ENCODE data around the gene MTCH1. TPM values are rescaled to one million over a fixed set of nuclear protein-coding genes. Genes with fewer than 3 reads are reported as not detected.

The MTCH1 gene
- total RNA-seq, 2 donors from 2014 or later, result 160 to 197 TPM

DNA sequence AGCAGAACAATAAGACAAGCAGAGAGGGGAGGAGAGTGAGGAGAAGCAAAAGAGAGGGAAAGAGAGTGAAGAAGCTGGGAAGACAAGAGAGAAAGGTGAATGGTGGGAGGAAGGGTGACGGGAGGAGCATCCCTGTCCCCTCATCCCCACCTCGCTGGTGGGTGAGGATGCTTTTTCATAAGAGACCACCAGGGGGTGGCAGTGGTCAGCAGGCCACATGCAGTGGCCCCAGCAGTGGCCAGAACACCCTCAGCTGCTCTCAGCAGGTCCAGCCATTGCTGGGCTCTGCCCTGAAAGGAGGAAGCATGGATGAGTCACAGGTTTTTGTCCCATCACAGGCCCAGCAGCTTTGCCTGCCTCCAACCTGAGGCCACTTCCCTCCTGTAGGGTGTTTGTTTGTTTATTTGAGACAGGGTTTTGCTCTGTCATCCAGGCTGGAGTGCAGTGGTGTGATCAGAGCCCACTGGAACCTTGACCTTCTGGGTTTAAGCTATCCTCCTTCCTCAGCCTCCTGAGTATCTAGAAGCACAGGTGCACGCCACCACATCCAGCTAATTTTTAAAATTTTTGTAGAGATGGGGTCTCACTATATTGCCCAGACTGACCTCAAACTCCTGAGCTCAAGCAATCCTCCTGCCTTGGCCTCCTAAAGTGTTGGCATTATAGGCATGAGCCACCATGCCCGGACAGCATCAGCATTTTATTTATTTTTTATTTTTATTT lies 43.4 kb upstream of the MTCH1 start:
- no peak overlapping the region for H3K9ac ChIP-seq (ENCODE audit: low read depth in 2 of 2, low read length in 2 of 2)

DNA sequence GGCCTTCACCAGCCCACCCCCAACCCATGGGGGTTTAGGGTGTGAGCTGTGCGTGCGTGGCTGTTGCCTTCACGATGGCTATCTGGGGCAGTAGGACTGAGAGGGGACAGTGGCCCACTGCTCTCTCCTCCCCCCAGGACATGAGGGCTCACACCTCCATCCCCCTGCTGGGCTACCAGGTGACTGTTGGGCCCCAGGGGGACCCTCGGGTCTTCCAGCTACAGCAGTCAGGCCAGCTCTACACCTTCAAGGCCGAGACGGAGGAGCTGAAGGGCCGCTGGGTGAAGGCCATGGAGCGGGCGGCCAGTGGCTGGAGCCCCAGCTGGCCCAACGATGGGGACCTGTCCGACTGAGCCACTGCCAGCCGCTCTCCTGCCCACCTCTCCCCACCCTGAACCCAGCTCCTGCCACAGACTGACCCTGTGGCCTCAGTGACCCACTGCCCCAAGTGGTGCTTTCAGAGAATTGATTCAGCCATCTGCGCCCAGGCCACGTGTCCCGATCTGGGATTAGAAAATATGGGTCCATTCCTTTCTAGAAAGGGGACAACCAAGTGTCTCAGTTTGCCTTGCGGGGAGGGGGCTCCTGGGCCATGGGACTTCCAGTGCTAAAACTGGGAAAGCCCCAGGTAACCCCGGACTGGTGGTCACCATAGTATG lies 41.9 kb upstream of the MTCH1 start:
- Histone ChIP-seq H3K27ac (no peak overlapping the region), H3K9me3 (no peaks in the 10 kb centered on the region), H3K4me1 (no peaks in the 10 kb centered on the region), H3K27me3 (no peaks in the 10 kb centered on the region), H3K9ac (ENCODE audit: low read depth in 2 of 2, low read length in 2 of 2) (no peak overlapping the region), H3K36me3 (no peaks in the 10 kb centered on the region), H3K4me3 (no peak overlapping the region)
- TF ChIP-seq, protein P1, sequence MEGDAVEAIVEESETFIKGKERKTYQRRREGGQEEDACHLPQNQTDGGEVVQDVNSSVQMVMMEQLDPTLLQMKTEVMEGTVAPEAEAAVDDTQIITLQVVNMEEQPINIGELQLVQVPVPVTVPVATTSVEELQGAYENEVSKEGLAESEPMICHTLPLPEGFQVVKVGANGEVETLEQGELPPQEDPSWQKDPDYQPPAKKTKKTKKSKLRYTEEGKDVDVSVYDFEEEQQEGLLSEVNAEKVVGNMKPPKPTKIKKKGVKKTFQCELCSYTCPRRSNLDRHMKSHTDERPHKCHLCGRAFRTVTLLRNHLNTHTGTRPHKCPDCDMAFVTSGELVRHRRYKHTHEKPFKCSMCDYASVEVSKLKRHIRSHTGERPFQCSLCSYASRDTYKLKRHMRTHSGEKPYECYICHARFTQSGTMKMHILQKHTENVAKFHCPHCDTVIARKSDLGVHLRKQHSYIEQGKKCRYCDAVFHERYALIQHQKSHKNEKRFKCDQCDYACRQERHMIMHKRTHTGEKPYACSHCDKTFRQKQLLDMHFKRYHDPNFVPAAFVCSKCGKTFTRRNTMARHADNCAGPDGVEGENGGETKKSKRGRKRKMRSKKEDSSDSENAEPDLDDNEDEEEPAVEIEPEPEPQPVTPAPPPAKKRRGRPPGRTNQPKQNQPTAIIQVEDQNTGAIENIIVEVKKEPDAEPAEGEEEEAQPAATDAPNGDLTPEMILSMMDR (IDR thresholded peaks at IDR 0.05), result no peak
- intact Hi-C loops (cut with DNase I), result no loop called here
- no peak for DNase-seq

More for the DNA sequence above, 43.4 kb upstream of the MTCH1 start:
- H3K27me3 ChIP-seq, result no peaks in the 10 kb centered on the region
- no peak overlapping the region for H3K27ac ChIP-seq
- H3K4me3 ChIP-seq, result no peak overlapping the region
- no peaks in the 10 kb centered on the region for H3K36me3 ChIP-seq
- DNase-seq, result peak; percentile 43
- intact Hi-C loops (cut with DNase I), result no loop called here
- H3K9me3 ChIP-seq, result no peaks in the 10 kb centered on the region
- no peaks in the 10 kb centered on the region for H3K4me1 ChIP-seq
- TF ChIP-seq, protein P1 (IDR thresholded peaks at IDR 0.05), result peak; percentile 42

DNA sequence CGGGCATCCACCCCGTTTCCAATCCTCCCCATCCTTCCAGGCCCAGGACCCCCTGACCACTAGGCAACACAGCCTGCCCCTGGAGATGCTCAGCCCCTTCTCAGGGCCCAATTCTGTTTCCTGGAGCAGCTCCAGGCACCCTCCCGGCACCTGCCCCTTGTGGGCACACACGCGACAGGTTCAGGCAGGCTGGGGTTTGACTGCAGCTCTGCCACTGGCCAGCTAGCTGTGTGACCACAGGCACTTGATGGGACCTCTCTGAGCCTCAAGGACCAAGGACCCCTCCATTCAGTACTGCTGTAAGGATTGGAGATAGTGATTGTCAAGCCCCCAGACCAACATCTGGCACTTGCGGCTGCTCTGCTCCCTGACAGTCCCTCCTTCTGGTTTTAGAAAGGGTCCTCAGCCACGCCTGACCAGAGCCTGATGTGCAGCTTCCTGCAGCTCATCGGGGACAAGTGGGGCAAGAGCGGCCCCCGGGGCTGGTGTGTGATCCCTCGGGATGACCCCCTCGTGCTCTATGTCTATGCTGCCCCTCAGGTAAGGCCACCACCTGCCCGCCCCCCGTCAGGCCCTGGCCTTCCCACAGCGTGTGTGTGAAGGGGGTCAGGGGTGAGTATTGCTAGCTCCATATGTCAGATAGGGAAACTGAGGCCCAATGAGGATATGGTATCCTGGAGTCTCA lies 41.2 kb upstream of the MTCH1 start:
- Histone ChIP-seq H3K27me3 (no peaks in the 10 kb centered on the region), H3K9me3 (no peaks in the 10 kb centered on the region), H3K4me3 (no peak overlapping the region), H3K9ac (ENCODE audit: low read depth in 2 of 2, low read length in 2 of 2) (no peak overlapping the region), H3K4me1 (no peaks in the 10 kb centered on the region), H3K27ac (no peak overlapping the region), H3K36me3 (no peaks in the 10 kb centered on the region)
- DNase-seq, result no peak
- intact Hi-C loops (cut with DNase I), result no loop called here
- TF ChIP-seq, protein P1 (IDR thresholded peaks at IDR 0.05), result no peak

DNA sequence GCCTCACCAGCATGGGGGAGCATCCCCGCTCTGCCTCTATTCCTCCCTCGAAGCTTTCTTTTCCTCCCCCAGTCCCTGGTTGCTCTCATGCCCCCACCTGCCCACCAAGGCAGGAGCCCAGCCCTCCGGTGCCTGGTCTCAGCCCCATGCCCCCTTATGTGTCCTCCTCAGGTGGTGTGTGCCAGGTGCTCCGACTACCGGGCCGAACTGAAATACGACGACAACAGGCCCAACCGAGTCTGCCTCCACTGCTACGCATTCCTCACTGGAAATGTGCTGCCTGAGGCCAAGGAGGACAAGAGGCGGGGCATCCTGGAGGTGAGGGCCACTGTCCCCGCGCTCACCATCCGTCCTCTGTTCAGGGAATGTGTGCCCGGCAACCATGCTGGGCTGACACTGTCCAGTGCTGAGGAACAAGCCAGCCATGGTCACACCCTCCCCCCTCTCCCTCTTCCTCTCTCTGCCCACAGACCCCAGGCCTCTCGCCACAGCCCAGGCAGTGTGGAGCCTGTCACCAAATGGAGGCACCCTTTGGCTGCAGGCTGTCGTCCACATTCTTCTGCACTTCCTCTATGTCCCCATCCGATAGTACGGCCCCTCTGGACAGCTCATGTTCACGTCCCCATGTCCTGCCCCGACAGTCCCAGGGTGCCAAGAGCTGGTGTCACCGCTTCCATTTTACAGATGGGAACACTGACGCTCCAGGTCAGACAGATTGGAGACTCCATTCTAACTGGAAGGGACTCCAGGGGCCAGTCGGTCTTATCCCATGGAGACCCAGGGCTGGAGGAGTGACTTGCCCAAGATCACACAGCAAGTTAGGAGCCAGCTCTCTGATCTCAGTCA lies 39.8 kb upstream of the MTCH1 start:
- Histone ChIP-seq H3K4me3 (no peak overlapping the region), H3K9me3 (no peaks in the 10 kb centered on the region), H3K36me3 (no peaks in the 10 kb centered on the region), H3K27me3 (no peaks in the 10 kb centered on the region), H3K27ac (no peak overlapping the region), H3K4me1 (no peaks in the 10 kb centered on the region), H3K9ac (ENCODE audit: low read depth in 2 of 2, low read length in 2 of 2) (no peak overlapping the region)
- TF ChIP-seq, protein P1 (IDR thresholded peaks at IDR 0.05), result no peak
- DNase-seq, result no peak
- intact Hi-C loops (cut with DNase I), result no loop called here

All from colonic mucosa (tissue), 4 donors.